ENCODE data around the gene LUZP1.

DNA sequence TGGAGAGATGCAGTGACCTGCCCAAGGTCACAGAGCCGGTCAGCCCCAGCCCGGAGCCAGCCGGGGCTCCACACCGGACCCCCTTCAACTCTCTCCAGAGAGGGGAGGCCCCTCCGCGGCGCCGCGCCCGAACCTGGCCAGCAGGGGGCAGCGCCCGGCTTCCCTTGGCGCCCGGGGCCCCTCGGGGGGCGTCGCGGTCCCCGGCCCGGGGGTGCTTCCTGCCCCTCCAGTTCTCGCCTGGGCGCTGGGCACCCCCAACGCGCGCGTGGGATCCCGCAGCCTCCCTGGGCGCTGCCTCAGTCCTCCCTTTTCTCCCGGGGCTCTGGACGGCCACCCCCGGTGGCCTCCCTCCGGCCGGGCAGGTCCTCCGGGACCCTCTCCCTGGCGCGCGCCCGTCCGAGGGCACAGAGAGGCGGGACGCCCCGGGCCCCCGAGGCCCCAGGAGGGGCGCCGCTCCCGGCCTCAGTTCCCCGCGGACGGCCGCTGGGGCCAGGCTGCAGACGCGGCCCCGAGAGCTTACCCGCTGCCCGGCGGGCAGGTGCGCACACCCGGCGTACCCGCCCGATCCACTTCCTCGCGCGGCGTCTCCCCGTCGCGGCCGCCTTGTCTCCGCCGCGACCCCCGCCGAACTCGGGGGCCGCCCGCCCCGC lies 48.2 kb upstream of the LUZP1 start:
- TF ChIP-seq ZNF274 (IDR thresholded peaks at IDR 0.05; ENCODE audit: low read depth, low read length) = no peak
- TF ChIP-seq YY1 (IDR thresholded peaks at IDR 0.05; ENCODE audit: insufficient read depth, insufficient read length) = no peak
- TF ChIP-seq SUZ12 (IDR thresholded peaks at IDR 0.05; ENCODE audit: extremely low read depth, insufficient read depth, insufficient read length) = no peak
